Neural crest cell (in vitro differentiated cells): ENCODE data around the gene ZCCHC14. TPM values are rescaled to one million over a fixed set of nuclear protein-coding genes. Genes with fewer than 3 reads are reported as not detected.

Experiments used
- DNase-seq: peaks from one replicate; pipeline ENCODE4 v3.0.0; 2021; ENCODE audit warnings: low read depth, mixed read lengths, low spot score
- H3K27ac Mint-ChIP-seq: one replicate; pipeline ENCODE4 v1.8.0; 2021; ENCODE audit warnings: mild to moderate bottlenecking, mixed read lengths; ENCODE audit not compliant: unreplicated experiment
- H3K27me3 Mint-ChIP-seq: 2 replicates; pipeline ENCODE4 v1.8.0; 2021; ENCODE audit warnings: low read depth, mild to moderate bottlenecking, mixed read lengths
- H3K36me3 Mint-ChIP-seq: 2 replicates; pipeline ENCODE4 v1.8.0; 2021; ENCODE audit warnings: low read depth, mild to moderate bottlenecking, mixed read lengths
- H3K4me1 Mint-ChIP-seq: 2 replicates; pipeline ENCODE4 v1.8.0; 2021; ENCODE audit warnings: mixed read lengths
- H3K4me3 Mint-ChIP-seq: one replicate; pipeline ENCODE4 v1.8.0; 2021; ENCODE audit warnings: mild to moderate bottlenecking, mixed read lengths
- H3K9me3 Mint-ChIP-seq: 2 replicates; pipeline ENCODE4 v1.8.0; 2021; ENCODE audit warnings: mixed read lengths
- CTCF ChIP-seq: fragments of 200-600 bp; sonication (generic); conservative IDR thresholded peaks from 2 replicates; pipeline ENCODE4 v1.5.0; 2021; ENCODE audit warnings: antibody characterized with exemption, mild to moderate bottlenecking
- total RNA-seq: library from RNA; stranded (reverse); gene quantifications from 2 replicates; pipeline ENCODE4 v1.2.1, GENCODE V29; 2021

The ZCCHC14 gene
- total RNA-seq, 1 donor from 2014 or later: 45.5 TPM

GRCh38 chr16:87395181-87395842 lies 97.5 kb downstream of the ZCCHC14 start:
- H3K27me3 Mint-ChIP-seq: peaks cover 3% of the 10 kb centered on the region
- H3K4me3 Mint-ChIP-seq: peak overlapping the region; percentile 80
- TF ChIP-seq CTCF: no peak
- H3K4me1 Mint-ChIP-seq: peaks cover 28% of the 10 kb centered on the region
- no peaks in the 10 kb centered on the region for H3K9me3 Mint-ChIP-seq
- no peak overlapping the region for H3K27ac Mint-ChIP-seq
- peaks cover 6% of the 10 kb centered on the region for H3K36me3 Mint-ChIP-seq
- DNase-seq: no peak

- Mint-ChIP-seq H3K27ac (no peak overlapping the region), H3K27me3 (peaks cover 3% of the 10 kb centered on the region), H3K4me3 (peak overlapping the region; percentile 94), H3K4me1 (peaks cover 36% of the 10 kb centered on the region), H3K36me3 (peaks cover 2% of the 10 kb centered on the region), H3K9me3 (no peaks in the 10 kb centered on the region)
- no peak for DNase-seq
- TF ChIP-seq CTCF: no peak
Measured at GRCh38 chr16:87393680-87394055, 99.2 kb downstream of the ZCCHC14 start.

- peaks cover 42% of the 10 kb centered on the region for H3K4me1 Mint-ChIP-seq
- peaks cover 7% of the 10 kb centered on the region for H3K27me3 Mint-ChIP-seq
- no peaks in the 10 kb centered on the region for H3K9me3 Mint-ChIP-seq
- no peak for TF ChIP-seq CTCF
- peak overlapping the region; percentile 41 for H3K27ac Mint-ChIP-seq
- H3K36me3 Mint-ChIP-seq: peaks cover 2% of the 10 kb centered on the region
- peak; percentile 29 for DNase-seq
- H3K4me3 Mint-ChIP-seq: peak overlapping the region; percentile 94
Measured at GRCh38 chr16:87392821-87393679, 99.8 kb downstream of the ZCCHC14 start.

- Mint-ChIP-seq H3K36me3 (peaks cover 2% of the 10 kb centered on the region), H3K27ac (peak within 1 kb of the TSS; percentile 90), H3K4me1 (peaks cover 51% of the 10 kb centered on the region), H3K27me3 (peaks cover 7% of the 10 kb centered on the region), H3K4me3 (peak within 1 kb of the TSS; percentile 94), H3K9me3 (no peaks in the 10 kb centered on the region)
- TF ChIP-seq CTCF: no peak
- DNase-seq: peak; percentile 97
Measured at GRCh38 chr16:87391950-87392820, 100.6 kb downstream of the ZCCHC14 start, which contains the start of gene MAP1LC3B. Gene MAP1LC3B (plus strand): TSS chr16:87392336. CDS start chr16:87392428, 92 bp downstream.

GRCh38 chr16:87391324-87391949 lies 101.4 kb downstream of the ZCCHC14 start:
- H3K4me1 Mint-ChIP-seq: peaks cover 57% of the 10 kb centered on the region

More at GRCh38 chr16:87391324-87391949, 101.4 kb downstream of the ZCCHC14 start:
- Mint-ChIP-seq H3K9me3 (no peaks in the 10 kb centered on the region), H3K4me3 (peak overlapping the region; percentile 89), H3K36me3 (peaks cover 2% of the 10 kb centered on the region), H3K27ac (peak overlapping the region; percentile 90), H3K27me3 (peaks cover 7% of the 10 kb centered on the region)
- peak; percentile 35 for DNase-seq
- peak; percentile 29 for TF ChIP-seq CTCF
